Mucosa of descending colon (tissue), 3 donors: Measurements from ENCODE around the gene LTB4R. TPM values are rescaled to one million over a fixed set of nuclear protein-coding genes. Genes with fewer than 3 reads are reported as not detected.

Experiments
- ATAC-seq: fragments of 200-7000 bp; cut with Tn5 transposase; one replicate; pipeline ENCODE4 v1.9.1; 2020; ENCODE audit warnings: mild to moderate bottlenecking, moderate library complexity
- DNase-seq, 3 donors: peaks; one replicate each; pipeline ENCODE4 v3.0.0-alpha.2; 2020
- H3K36me3 ChIP-seq: fragments of 200-600 bp; one replicate; pipeline ENCODE4 v1.8.0; 2021; ENCODE audit warnings: low read depth, mild to moderate bottlenecking
- H3K4me1 ChIP-seq: fragments of 200-600 bp; one replicate; pipeline ENCODE4 v1.8.0; 2021; ENCODE audit warnings: low read depth, mild to moderate bottlenecking
- H3K4me3 ChIP-seq: fragments of 200-600 bp; one replicate; pipeline ENCODE4 v1.8.0; 2021; ENCODE audit warnings: mild to moderate bottlenecking
- H3K9me3 ChIP-seq: fragments of 200-600 bp; one replicate; pipeline ENCODE4 v1.8.0; 2021; ENCODE audit warnings: mild to moderate bottlenecking
- CTCF ChIP-seq: fragments of 200-600 bp; IDR thresholded peaks from one replicate; pipeline ENCODE4 v1.8.0; 2022; ENCODE audit warnings: antibody characterized with exemption, mild to moderate bottlenecking
- intact Hi-C, 2 donors: fragments of 100-400 bp; cut with DNase I in 1 of 2; cut with micrococcal nuclease in 1 of 2; formaldehyde crosslinking; loops; one replicate each; pipeline versions ENCODE4 v1.11.0 to v1.11.1; 2022; cut with DNase I, micrococcal nuclease
- total RNA-seq, 3 donors: library from RNA; stranded (reverse); fragmentation: NEBNext Ultra II Directional in 2 of 3; extraction: Animal tissue kit (Norgen Biotek cat#: 25700) in 2 of 3; gene quantifications; one replicate each; pipeline versions ENCODE4 v1.2.1 to v1.2.4, GENCODE V29; 2021 to 2023
- donor health status: DM: no; HTN: no; CAD: no; lungs with moderate emphysema.
- donor health status: DM: no; HTN: no; CAD: no.
- donor health status: DM: no; HTN: yes; CAD: no.

LTB4R gene
- total RNA-seq, 3 donors from 2014 or later = 3.4 to 6.1 (median 3.8) TPM

- DNase-seq = no peak
- no peak for TF ChIP-seq CTCF
- Histone ChIP-seq H3K4me3 (no peak overlapping the region), H3K4me1 (peaks cover 46% of the 10 kb centered on the region), H3K36me3 (peaks cover 8% of the 10 kb centered on the region), H3K9me3 (no peaks in the 10 kb centered on the region)
- no peak for ATAC-seq
- intact Hi-C loops = no loop called here
Measured at GRCh38 chr14:24308342-24309124, 2.8 kb upstream of the LTB4R start.

- no peak for ATAC-seq
- TF ChIP-seq CTCF = no peak
- no peak for DNase-seq
- Histone ChIP-seq H3K36me3 (no peaks in the 10 kb centered on the region), H3K9me3 (no peaks in the 10 kb centered on the region), H3K4me1 (peaks cover 50% of the 10 kb centered on the region), H3K4me3 (peak within 1 kb of the TSS; percentile 11)
- intact Hi-C loops = no loop called here
Measured at GRCh38 chr14:24309538-24310264, 1.6 kb upstream of the LTB4R start, which contains the start of gene LTB4R2. LTB4R2 (plus strand) TSS chr14:24310140; CDS start chr14:24310665, 525 bp downstream.

- H3K4me3 ChIP-seq = no peak overlapping the region
- DNase-seq (peak in 2 of 3 donors; percentile 66 to 71), ATAC-seq (peak; percentile 17)
- TF ChIP-seq CTCF = no peak
- H3K36me3 ChIP-seq = no peaks in the 10 kb centered on the region
- intact Hi-C loops = no loop called here
- no peaks in the 10 kb centered on the region for H3K9me3 ChIP-seq
- peaks cover 50% of the 10 kb centered on the region for H3K4me1 ChIP-seq
Measured at GRCh38 chr14:24310265-24310645, 1.0 kb upstream of the LTB4R start.

GRCh38 chr14:24311837-24312615 lies 724 bp downstream of the LTB4R start:
- ATAC-seq = no peak
- TF ChIP-seq CTCF = no peak
- no peak for DNase-seq
- no peaks in the 10 kb centered on the region for H3K36me3 ChIP-seq
- H3K4me1 ChIP-seq = peaks cover 61% of the 10 kb centered on the region
- H3K4me3 ChIP-seq = no peak overlapping the region
- H3K9me3 ChIP-seq = no peaks in the 10 kb centered on the region
- intact Hi-C loops = no loop called here

GRCh38 chr14:24312736-24313507 lies 1.6 kb downstream of the LTB4R start:
- H3K4me1 ChIP-seq = peaks cover 57% of the 10 kb centered on the region
- no peak for ATAC-seq
- no peaks in the 10 kb centered on the region for H3K36me3 ChIP-seq
- intact Hi-C loops = no loop called here
- DNase-seq = peak in 2 of 3 donors; percentile 42 to 47
- TF ChIP-seq CTCF = no peak
- H3K9me3 ChIP-seq = no peaks in the 10 kb centered on the region
- H3K4me3 ChIP-seq = no peak overlapping the region
